PFSK-1 (cell line): ENCODE measurements around the gene CHEK2.

Experiments used
- POLR2AphosphoS5 ChIP-seq: IDR thresholded peaks from 2 replicates; pipeline ENCODE4 v1.6.1; 2012; ENCODE audit warnings: low read depth, mild to moderate bottlenecking, control low read depth, low read length, moderate library complexity
- REST ChIP-seq, 2 experiments: IDR thresholded peaks; 2 replicates each; pipeline versions ENCODE4 v1.6.1 to v1.8.0; 2011 to 2012; ENCODE audit warnings: low read depth in 2 of 2, low read length in 2 of 2, control low read depth in 1 of 2, inconsistent platforms in 1 of 2, mild to moderate bottlenecking in 1 of 2, moderate library complexity in 1 of 2; ENCODE audit not compliant: insufficient read depth in 1 of 2
- TAF1 ChIP-seq: IDR thresholded peaks from 2 replicates; pipeline ENCODE4 v1.6.1; 2012; ENCODE audit warnings: low read length, control low read depth, borderline replicate concordance; ENCODE audit not compliant: insufficient read depth

GRCh38 chr22:28650463-28650862 is 91.2 kb downstream of the CHEK2 start:
- TF ChIP-seq REST (IDR thresholded peaks at IDR 0.05; ENCODE audit: insufficient read depth in 1 of 2, low read depth in 2 of 2, low read length in 2 of 2) (no peak), TAF1 (no peak), POLR2AphosphoS5 (no peak)
